GM12891 (cell line): ENCODE data around the gene NACC2.

ENCODE experiments used
- PAX5 ChIP-seq: IDR thresholded peaks from 2 replicates; pipeline ENCODE4 v1.6.1; 2011; ENCODE audit warnings: low read length, moderate library complexity, mild to moderate bottlenecking; ENCODE audit not compliant: insufficient read depth, severe bottlenecking
- POLR2A ChIP-seq: IDR thresholded peaks from 2 replicates; pipeline ENCODE4 v1.6.1; 2011; ENCODE audit warnings: low read depth, low read length, control low read depth
- POLR2AphosphoS5 ChIP-seq: IDR thresholded peaks from 2 replicates; pipeline ENCODE4 v1.6.1; 2011; ENCODE audit warnings: low read depth, low read length, control low read depth
- POU2F2 ChIP-seq: IDR thresholded peaks from 2 replicates; pipeline ENCODE4 v1.6.1; 2011; ENCODE audit warnings: low read depth, mild to moderate bottlenecking, control low read depth, low read length, moderate library complexity
- SPI1 ChIP-seq: IDR thresholded peaks from 2 replicates; pipeline ENCODE4 v1.6.1; 2011; ENCODE audit warnings: low read depth, low read length, control low read depth
- TAF1 ChIP-seq: IDR thresholded peaks from 2 replicates; pipeline ENCODE4 v1.6.1; 2011; ENCODE audit warnings: low read depth, low read length, control low read depth

DNA sequence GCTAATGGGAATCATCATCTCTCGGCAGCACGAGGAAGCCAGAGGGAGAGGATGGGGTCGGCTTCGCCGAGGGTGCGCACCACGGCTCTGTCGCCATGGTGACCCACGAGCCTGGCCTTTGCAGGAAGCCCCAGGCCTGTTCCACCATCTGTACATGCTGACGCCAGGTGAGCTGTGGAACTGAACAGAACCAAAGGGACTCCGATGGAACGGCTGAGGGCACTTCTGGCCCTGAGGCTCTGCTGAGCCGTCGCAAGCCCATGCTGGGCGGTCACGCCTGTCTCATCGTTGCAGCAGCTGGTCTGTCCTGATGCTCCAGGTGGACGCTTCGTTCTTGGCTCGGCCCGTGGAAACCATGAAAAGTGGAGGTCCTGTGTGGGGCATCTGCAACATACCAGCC, 99.3 kb downstream of the NACC2 start:
- TF ChIP-seq POLR2A = no peak
- TF ChIP-seq TAF1 = no peak
- TF ChIP-seq POLR2AphosphoS5 = no peak
- TF ChIP-seq PAX5 = no peak
- no peak for TF ChIP-seq SPI1
- TF ChIP-seq POU2F2 = no peak
